Activated T-helper 9 cell treated with anti-CD3 and anti-CD28 coated beads, Interleukin-2, amount 50 U/mL, for 16 hours (primary cell): ENCODE measurements around the gene CACNA1D.

Experiments used
- DNase-seq: peaks from one replicate; pipeline ENCODE4 v3.0.0-alpha.2; 2020; ENCODE audit warnings: low read depth

Gene CACNA1D

GRCh38 chr3:53806182-53807116 is 312.0 kb downstream of the CACNA1D start:
- DNase-seq, result no peak

- no peak for DNase-seq
These were observed 312.9 kb downstream of the CACNA1D start for GRCh38 chr3:53807117-53807810.

GRCh38 chr3:53808496-53808895 is 314.1 kb downstream of the CACNA1D start:
- DNase-seq, result no peak

- no peak for DNase-seq
These were observed 314.9 kb downstream of the CACNA1D start for GRCh38 chr3:53809267-53809666.

- no peak for DNase-seq
These were observed 315.5 kb downstream of the CACNA1D start for GRCh38 chr3:53809764-53810400.

GRCh38 chr3:53811143-53811927 is 316.9 kb downstream of the CACNA1D start:
- DNase-seq, result no peak

GRCh38 chr3:53812434-53812833 is 318.0 kb downstream of the CACNA1D start:
- DNase-seq, result no peak

- no peak for DNase-seq
These were observed 318.8 kb downstream of the CACNA1D start for GRCh38 chr3:53813229-53813628.

GRCh38 chr3:53813876-53814275 is 319.5 kb downstream of the CACNA1D start:
- DNase-seq, result no peak

- no peak for DNase-seq
These were observed 320.7 kb downstream of the CACNA1D start for GRCh38 chr3:53815067-53815466.

- DNase-seq, result no peak
These were observed 321.2 kb downstream of the CACNA1D start for GRCh38 chr3:53815651-53816050.

GRCh38 chr3:53816425-53816824 is 322.0 kb downstream of the CACNA1D start:
- DNase-seq, result no peak

GRCh38 chr3:53817211-53817610 is 322.8 kb downstream of the CACNA1D start:
- DNase-seq, result no peak

- no peak for DNase-seq
These were observed 323.4 kb downstream of the CACNA1D start for GRCh38 chr3:53817809-53818208.

- no peak for DNase-seq
These were observed 324.1 kb downstream of the CACNA1D start for GRCh38 chr3:53818221-53819162.

GRCh38 chr3:53819163-53819868 is 324.9 kb downstream of the CACNA1D start:
- no peak for DNase-seq

- no peak for DNase-seq
These were observed 325.7 kb downstream of the CACNA1D start for GRCh38 chr3:53820084-53820483.

GRCh38 chr3:53820756-53821580 is 326.6 kb downstream of the CACNA1D start:
- DNase-seq, result no peak

GRCh38 chr3:53821631-53822121 is 327.3 kb downstream of the CACNA1D start:
- DNase-seq, result no peak
